RPMI8226 (cell line): ENCODE data around the gene IMPG1.

Experiments
- DNase-seq: peaks from one replicate; pipeline ENCODE4 v3.0.0-alpha.2; 2015

Gene IMPG1

GRCh38 chr6:76072562-76072961, at the start of gene IMPG1:
Gene IMPG1 (minus strand): TSS chr6:76072662. CDS start chr6:76072488, 174 bp downstream.
- no peak for DNase-seq

DNA sequence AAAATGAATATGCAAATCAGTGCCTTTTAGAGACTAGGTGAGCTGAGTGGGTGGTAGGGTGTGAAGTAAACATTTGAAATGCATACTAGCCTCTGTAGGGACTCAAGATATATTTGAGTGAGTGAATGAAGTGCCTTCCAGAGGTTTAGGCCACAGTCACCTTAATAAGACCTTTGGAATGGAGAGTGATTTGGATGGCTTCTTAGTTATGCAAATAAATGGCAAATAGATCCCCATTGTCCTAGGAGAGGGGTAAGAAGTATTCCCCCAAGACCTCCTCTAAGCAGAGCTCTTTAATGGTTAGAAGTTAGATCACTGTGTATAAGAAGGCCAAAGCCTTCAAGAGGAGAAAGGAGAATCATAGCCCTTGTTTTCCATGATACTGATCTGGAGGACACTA, 47.8 kb upstream of the IMPG1 start:
- no peak for DNase-seq

DNA sequence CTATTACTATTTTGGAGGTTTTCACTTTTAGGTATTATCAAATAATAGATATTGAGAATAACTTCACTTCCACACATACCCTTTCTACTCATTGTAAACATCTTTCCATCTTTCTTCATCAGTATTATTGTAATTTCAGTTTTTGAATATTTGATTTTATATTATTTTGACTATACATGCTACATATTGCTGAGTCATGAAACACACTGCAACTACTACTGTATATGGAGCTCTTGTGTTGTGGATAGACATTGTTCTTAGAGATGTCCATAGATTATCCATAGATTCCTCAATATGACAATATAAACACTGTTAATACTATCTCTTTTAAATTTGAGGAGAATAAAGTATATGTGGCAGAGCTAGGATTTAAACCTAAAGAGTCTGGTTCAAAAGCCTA, 819 bp upstream of the IMPG1 start:
- DNase-seq = no peak

- DNase-seq = no peak
Observed at GRCh38 chr6:76057469-76057868, 15.0 kb downstream of the IMPG1 start.

- no peak for DNase-seq
Observed at GRCh38 chr6:76052314-76052713, 20.1 kb downstream of the IMPG1 start.

DNA sequence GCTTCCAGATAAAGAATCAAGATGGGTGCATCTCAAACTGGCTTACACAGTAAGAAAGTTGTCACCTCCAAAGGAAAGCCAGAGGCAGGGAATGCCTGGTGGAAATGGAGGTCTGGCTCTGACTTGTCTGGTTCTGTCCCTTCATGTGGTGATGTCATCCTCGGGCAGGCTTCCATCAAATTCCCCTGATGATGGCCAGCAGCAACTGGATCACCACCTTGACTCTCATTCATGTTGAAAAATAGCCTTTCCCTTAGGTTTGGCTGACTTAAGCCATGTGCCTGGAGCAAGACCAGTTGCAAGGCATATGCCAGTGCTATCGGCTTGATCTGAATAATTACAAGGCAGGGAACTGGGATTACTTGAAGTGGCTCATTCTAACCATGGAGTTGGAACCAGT, 28.8 kb downstream of the IMPG1 start:
- no peak for DNase-seq

DNA sequence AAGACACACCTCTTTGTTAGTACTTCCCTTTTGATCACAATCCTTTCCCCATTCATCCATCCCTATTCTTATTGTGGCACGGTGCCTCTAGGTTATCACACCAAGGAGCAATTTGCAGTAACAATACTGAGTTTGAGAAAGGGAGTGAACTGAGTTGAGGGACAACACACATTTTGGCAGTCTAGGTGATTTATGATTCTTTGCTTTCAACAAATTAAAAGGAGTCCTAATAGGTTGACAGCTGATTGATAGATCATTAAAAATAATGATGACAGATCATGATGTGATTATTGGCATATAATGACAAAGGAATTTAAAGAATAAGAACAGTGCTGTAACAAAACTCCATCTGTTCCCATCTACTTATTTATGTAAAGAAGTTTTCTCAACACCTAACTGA, 36.7 kb downstream of the IMPG1 start:
- no peak for DNase-seq

DNA sequence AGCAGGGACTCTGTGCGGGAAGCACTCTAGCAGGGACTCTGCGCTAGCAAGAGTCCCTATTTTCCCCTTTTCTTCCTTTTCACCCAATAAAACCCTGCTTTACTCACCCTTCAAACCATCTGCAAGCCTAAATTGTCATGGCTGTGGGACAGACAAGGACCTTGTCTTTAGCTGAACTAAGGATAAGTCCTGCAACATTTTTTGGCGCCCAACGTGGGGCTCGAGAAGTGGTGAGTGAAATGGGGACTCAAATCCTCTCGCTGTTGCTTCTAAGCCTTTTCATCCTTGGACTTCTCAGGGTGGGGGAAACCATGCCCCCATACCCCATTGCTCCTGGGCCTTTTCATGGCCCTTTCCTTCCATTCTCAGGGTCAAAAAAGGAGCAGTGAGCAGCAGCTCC, 46.4 kb downstream of the IMPG1 start:
- DNase-seq = no peak

DNA sequence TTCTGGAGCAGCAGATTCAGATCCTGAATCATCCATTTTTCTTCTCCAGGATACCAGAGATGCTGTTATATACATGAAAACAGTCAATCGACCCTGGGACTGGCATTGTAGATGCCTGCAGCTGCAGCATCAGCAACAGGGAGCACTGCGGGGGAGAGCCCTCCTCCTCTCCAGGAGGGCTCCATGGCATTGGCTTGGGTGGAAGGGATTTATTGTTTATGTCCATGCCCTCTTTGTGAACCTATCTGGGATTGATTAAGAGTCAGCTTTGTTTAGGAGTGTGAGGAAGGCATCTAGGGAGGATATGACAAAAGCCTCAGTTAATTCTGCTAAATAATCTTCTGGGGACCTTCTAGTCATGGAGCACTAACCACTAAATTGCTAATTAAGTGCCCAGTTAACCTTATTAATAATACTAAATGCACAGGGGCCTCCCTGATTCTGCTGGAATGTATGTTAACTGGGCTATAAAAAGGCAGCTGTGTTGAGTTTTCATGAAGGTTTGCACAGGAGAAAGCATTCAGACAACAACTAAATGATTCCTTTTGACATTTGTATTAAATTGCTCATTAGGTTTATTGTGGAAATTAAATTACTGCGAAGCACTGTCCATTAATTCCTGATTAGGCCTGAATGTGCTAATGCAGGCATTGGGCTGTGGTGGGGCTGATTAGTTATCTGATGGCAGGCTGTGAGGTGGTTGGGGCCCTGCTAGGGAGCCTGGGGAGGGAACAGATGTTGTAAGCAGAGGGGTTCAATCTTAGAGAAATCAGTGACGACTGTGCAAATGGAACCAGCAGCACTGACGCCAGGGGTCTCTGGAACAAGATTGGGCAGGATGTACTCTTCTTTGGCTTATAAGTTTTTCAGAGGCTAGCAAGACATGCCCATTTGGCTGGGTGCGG, 57.6 kb downstream of the IMPG1 start:
- no peak for DNase-seq

GRCh38 chr6:76004202-76004601, 68.3 kb downstream of the IMPG1 start:
- DNase-seq = no peak

DNA sequence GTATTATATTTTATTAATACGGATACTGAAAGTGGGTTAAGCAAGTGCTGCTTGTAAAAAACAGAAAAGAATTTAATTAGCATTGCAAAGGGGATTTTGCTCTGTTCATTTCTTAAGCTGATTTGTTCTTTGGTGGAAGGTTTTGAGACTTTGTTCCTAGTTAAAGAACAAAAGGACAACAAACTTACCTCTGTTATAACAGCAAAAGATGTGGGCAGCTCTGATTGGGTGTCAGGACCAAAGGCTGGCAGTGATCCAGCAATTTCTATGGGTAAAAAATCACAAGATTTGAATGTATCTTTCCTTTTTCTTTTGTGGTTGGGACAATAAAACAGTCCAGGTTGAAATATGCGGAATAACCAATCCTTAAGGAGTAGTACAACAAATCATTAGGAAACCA, 68.8 kb downstream of the IMPG1 start:
- no peak for DNase-seq

DNA sequence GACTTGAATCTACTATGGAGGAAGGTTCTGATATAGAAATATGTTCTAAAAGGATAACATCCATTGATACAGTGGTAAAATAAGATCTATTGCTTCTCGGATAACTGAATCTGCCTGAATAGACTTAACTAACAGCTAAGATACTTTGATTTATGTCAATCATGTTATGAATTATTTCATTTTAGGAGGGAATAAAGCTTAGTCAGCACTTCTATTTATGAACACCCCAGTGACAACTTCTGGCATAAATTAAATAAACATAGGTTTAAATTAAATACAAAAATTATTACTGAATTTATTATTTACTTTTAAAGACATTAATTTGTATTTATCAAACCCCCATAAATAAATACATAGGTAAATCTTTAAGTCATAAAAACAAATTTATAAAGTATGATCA, 69.3 kb downstream of the IMPG1 start:
- DNase-seq = no peak

GRCh38 chr6:76000629-76001028, 71.8 kb downstream of the IMPG1 start:
- DNase-seq = no peak

DNA sequence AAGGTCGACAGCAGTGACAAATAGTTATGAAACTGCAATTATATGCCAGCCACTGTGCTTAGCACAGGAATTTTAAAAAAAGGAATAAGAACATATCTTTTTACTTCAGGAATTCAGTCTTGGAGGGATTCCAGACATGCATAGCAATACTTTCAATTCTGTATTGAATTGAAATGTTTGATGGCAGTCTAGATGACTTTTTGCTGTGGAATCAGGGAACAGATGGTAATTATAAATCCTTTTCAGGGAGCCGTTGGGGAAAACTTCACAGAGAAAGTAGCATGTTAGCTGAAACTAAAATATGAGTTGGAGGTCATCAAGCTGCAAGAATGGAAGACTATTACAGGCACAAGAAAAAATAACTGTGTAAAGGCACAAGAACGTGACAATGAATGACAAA, 74.8 kb downstream of the IMPG1 start:
- no peak for DNase-seq

DNA sequence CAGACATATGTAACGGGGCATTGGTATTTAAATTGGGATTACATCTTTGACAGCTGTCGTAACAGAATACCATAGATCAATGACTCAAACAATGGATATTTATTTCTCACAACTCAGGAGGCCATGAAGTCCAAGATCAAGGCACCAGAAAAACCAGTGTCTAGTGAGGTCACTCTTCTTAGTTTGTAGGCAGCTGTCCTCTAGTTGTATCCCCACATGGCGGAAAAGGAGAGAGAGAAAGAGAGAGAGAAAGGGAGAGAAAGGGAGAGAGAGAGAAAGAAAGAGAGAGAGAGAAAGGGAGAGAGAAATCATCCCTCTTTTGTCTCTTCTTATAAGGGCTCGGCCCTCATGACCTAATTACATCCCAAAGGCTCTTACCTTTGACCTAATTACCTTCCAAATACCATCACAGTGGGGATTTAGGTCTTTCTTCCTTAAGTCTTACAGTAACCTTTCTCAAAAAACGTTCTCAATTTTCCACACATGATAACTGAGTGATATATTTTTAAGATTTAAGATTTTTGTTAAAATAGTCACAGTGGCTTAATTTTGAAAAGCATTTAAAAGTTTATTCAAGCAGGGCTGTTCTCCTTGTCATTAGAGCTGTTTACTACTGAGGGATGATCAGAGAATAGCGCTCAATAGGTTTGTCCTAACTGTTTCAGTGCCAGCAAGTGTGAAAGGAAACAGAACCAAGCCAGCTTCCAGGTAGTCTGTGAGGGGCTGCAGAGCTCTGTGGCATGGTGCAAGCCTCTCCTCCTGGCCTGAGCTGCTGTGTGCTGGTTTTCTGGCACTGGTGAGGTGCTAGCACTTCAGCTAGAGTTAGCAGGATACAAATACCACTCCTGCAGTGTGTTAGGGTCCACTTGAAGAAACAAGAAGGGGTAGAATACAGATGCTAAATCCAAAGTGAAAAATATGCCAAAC, 79.0 kb downstream of the IMPG1 start:
- no peak for DNase-seq

DNA sequence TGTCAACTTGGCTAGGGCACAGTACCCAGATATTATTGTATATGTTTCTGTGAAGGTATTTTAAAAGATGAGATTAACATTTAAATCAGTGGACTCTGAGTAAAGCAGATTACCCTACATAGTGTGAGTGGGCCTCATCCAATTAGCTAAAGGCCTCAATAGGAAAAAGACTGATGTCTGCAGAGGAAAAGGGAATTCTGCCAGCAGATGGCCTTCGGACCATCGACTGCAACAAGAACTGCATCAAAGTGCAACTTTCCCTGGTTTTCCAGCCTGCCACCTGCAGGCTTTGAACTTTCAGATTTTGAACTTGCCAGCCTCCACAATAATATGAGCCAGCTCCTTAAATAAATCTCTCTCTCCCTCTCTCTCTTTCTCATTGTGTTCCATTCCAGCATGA, 80.5 kb downstream of the IMPG1 start:
- no peak for DNase-seq

DNA sequence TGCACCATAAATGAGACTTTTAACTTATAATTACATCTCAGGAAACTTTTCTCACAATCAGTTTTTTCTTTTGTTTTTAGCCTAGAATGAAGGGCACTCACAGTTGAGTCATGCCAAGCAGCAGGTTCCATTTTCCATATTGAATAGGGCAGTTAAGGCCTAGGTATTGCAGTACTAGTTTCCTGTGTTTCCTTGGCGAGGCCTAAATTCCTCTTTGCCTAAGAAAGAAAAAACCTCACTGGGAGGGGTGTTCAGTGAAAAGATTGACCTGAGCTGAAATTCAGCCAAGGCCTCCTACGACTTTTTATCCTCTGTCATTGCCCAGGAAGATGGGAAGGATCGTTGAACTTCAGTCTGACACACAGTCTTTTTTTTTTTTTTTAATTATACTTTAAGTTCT, 85.5 kb downstream of the IMPG1 start:
- no peak for DNase-seq

GRCh38 chr6:75975904-75976303, 96.6 kb downstream of the IMPG1 start:
- DNase-seq = no peak

- DNase-seq = no peak
Observed at GRCh38 chr6:75970093-75970492, 102.4 kb downstream of the IMPG1 start.

- no peak for DNase-seq
Observed at GRCh38 chr6:75968143-75968542, 104.3 kb downstream of the IMPG1 start.

DNA sequence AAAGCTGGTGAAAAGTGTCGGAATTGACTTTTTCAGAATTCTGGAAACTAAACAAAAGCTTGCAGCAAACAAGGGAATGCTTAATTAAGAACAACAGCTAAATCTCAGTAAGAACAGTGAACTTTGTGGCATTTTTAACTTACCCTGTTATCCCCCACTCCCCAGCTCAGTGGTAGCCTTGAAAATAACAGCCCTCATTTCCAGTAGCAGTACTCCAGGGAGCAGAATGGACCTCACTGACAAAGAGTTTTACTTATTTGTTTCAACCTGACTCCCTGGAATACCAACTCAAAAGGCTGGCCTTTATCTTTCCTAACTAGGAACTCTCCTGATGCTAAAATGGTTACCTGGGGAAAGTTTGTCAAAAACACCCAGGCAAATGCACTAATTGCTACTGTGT, 108.9 kb downstream of the IMPG1 start:
- no peak for DNase-seq

DNA sequence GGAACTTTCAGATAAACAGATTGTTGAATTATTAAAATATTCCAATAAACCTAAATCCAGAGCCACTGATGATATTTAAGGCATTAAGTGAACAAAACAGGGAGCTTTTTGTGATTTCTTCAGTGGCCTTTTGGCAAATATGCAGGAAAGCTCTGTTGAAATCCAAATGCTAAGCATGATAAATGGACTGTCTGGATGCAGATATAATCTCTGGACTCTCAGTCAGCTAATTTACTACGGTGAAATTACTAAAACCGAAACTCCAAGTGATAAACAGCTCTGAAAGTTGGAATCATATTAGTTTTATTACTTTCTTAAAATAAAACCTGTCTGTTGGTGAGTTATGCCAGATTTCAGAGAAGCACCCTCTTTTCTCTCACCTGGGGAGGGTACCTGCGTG, 120.3 kb downstream of the IMPG1 start:
- DNase-seq = no peak

- DNase-seq = no peak
Observed at GRCh38 chr6:75947935-75948334, 124.5 kb downstream of the IMPG1 start.
